Stimulated activated CD4-positive, alpha-beta T cell treated with anti-CD3 and anti-CD28 coated beads, Interleukin-4, amount 100 ng/mL, for 48 hours (primary cell): ENCODE measurements around the gene MYH9.
"Not testable (repeated sequence)": the region's sequence is repeated elsewhere in the genome, so short reads cannot be mapped to it uniquely, and the experiment has no call there.

Experiments
- DNase-seq, 2 donors: peaks; one replicate each; pipeline ENCODE4 v3.0.0-alpha.2; 2020; ENCODE audit warnings: low read depth in 2 of 2

MYH9 gene

GRCh38 chr22:36271231-36271630 is 116.5 kb downstream of the MYH9 start:
- DNase-seq, result not testable (repeated sequence)

- no peak for DNase-seq
These were observed 119.8 kb downstream of the MYH9 start for GRCh38 chr22:36267896-36268485.

- no peak for DNase-seq
These were observed 120.7 kb downstream of the MYH9 start for GRCh38 chr22:36267058-36267457.

GRCh38 chr22:36263886-36264664 is 123.7 kb downstream of the MYH9 start:
- DNase-seq, result not testable (repeated sequence)

- not testable (repeated sequence) for DNase-seq
These were observed 124.5 kb downstream of the MYH9 start for GRCh38 chr22:36263216-36263673.

- not testable (repeated sequence) for DNase-seq
These were observed 125.5 kb downstream of the MYH9 start for GRCh38 chr22:36262307-36262706.

- DNase-seq, result not testable (repeated sequence)
These were observed 126.1 kb downstream of the MYH9 start for GRCh38 chr22:36261675-36262074.

GRCh38 chr22:36259615-36260300 is 128.0 kb downstream of the MYH9 start:
- no peak for DNase-seq

- DNase-seq, result no peak
These were observed 128.8 kb downstream of the MYH9 start for GRCh38 chr22:36258701-36259614.

GRCh38 chr22:36257948-36258670 is 129.7 kb downstream of the MYH9 start:
- no peak for DNase-seq

- DNase-seq, result no peak
These were observed 130.5 kb downstream of the MYH9 start for GRCh38 chr22:36257308-36257707.

GRCh38 chr22:36256478-36256877 is 131.3 kb downstream of the MYH9 start:
- DNase-seq, result no peak

- not testable (repeated sequence) for DNase-seq
These were observed 132.2 kb downstream of the MYH9 start for GRCh38 chr22:36255572-36255971.

GRCh38 chr22:36253523-36254490 is 134.0 kb downstream of the MYH9 start:
- DNase-seq, result peak in 1 of 2 donors; percentile 49

GRCh38 chr22:36252754-36253522 is 134.8 kb downstream of the MYH9 start, which contains the start of gene APOL1:
TSS of gene APOL1 (plus strand) at chr22:36253133. CDS start at chr22:36254956, 1,823 bp downstream.
- peak in 1 of 2 donors; percentile 45 for DNase-seq

GRCh38 chr22:36251979-36252608 is 135.7 kb downstream of the MYH9 start:
- not testable (repeated sequence) for DNase-seq

GRCh38 chr22:36250292-36250960 is 137.3 kb downstream of the MYH9 start:
- DNase-seq, result not testable (repeated sequence)

GRCh38 chr22:36249160-36249559 is 138.6 kb downstream of the MYH9 start:
- DNase-seq, result no peak
